Measurements from ENCODE around the gene SMC6. TPM values are rescaled to one million over a fixed set of nuclear protein-coding genes. Genes with fewer than 3 reads are reported as not detected.
A peak's percentile ranks its signal among the peaks of the same experiment; 100 is the strongest.

The SMC6 gene
- total RNA-seq, 1 donor from 2014 or later = 30.0 TPM

GRCh38 chr2:17763641-17764333 is 10.2 kb upstream of the SMC6 start:
- DNase-seq = no peak

DNA sequence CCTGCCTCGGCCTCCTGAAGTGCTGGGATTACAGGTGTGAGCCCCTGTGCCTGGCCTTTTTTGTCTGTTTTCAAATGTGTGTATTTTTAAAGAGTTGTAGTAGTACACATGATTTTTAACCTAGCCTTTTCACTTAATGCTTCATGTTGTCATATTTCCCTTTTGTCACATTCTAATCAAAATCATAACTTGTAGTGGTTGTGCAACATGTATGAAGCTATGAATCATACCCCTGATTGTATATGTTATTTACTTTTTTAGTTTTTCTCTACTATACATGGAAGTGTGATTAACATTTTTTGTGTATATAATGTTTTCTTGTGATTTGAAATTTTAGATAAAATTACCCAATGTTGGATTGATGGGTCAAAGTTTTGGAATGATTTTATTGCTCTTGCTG is 8.8 kb upstream of the SMC6 start:
- no peak for DNase-seq

GRCh38 chr2:17759805-17760204 is 6.2 kb upstream of the SMC6 start:
- no peak for DNase-seq

GRCh38 chr2:17758118-17758517 is 4.5 kb upstream of the SMC6 start:
- DNase-seq = peak; percentile 58

GRCh38 chr2:17757321-17757720 is 3.7 kb upstream of the SMC6 start:
- DNase-seq = peak; percentile 87

GRCh38 chr2:17756668-17757067 is 3.1 kb upstream of the SMC6 start:
- no peak for DNase-seq

- peak; percentile 45 for DNase-seq
Measured at GRCh38 chr2:17754773-17755425, 1.3 kb upstream of the SMC6 start.

GRCh38 chr2:17752892-17753802 is 463 bp downstream of the SMC6 start:
- DNase-seq = peak; percentile 62

DNA sequence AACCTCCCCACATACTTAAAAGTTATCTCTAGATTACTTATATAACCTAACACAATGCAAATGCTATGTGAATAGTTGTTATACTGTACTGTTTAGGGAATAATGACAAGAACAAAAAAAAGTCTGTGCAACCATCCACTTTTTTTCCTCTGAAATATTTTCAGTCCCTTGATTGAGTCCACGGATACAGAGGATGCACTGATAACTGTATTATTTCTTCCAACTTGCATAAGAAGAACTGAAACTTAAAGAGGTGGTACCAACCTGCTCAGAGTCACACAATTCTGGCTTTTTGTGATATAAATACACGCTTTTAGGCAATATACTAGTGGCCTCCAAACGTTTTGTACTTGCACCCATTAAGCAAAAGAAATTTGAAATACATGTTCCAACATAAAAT is 1.4 kb downstream of the SMC6 start:
- DNase-seq = no peak

DNA sequence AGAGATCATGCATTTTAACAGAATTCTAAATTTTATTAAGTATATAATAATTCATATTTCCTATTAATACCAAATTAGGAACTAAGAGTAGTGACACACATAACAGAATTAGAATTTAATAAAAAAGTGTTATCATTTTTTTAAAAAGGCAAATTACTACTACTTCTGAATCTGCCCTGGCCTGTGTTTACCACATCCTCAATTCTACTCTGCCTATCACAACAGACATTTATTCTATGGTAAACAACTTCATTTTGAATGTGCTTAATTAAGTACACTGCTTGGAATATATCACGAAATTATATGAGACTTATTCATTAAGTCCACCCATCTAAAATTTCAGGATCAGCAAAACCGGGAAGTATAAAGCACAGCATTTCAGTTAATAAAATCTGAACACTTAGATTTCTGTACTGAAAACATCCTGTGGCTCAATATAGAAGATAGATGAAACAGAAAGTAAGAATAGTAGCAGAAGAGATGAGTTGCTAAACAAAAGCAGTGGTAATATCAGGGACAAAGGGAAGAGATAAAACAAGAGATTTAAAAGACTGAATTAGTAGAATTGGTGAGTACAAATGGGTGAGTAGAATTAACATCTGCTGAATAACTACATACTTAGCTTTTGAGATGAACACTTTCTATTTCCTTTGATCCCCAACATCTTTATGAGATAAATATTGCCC is 3.7 kb downstream of the SMC6 start:
- DNase-seq = no peak

- DNase-seq = no peak
Measured at GRCh38 chr2:17748745-17749144, 4.9 kb downstream of the SMC6 start.

GRCh38 chr2:17747684-17748452 is 5.7 kb downstream of the SMC6 start:
- no peak for DNase-seq

- no peak for DNase-seq
Measured at GRCh38 chr2:17740203-17740602, 13.4 kb downstream of the SMC6 start.

DNA sequence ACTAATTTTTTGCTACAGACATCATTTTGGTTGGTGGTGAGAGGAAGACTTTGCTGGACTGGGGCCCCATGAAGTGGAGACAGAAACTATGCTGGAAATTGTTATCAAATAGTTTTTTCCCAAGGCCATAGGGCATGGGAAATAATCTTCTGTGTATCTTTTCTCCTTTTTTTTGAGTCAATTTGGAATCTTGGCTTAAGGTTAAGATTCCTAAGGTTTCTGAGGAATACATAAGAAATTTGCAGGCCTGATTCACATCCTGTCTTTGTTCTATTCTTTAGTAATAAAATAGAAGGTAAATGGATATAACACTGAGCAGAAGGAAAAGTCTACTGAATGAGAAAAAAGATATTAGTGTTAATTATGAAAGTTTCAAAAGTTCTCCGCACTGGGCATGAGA is 16.6 kb downstream of the SMC6 start:
- DNase-seq = peak; percentile 90

DNA sequence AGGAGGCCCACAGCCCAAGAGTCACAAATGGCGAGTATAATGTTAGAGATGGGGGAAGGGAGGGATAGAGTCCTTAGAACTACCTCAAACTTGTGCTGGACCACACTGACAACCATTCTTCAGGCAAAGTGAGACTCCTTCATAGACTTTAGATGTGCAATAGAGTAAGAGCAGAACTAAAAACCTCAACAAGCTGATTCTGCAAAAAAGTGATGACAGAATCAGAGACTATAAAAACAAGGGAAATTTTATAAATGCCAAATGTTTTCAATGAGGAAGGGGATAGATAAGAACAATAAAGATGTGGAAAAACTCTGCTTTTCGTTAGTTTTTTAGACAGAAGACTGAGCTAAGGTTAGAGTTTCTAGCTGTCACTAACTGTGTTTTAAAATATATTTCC is 17.7 kb downstream of the SMC6 start:
- DNase-seq = no peak

DNA sequence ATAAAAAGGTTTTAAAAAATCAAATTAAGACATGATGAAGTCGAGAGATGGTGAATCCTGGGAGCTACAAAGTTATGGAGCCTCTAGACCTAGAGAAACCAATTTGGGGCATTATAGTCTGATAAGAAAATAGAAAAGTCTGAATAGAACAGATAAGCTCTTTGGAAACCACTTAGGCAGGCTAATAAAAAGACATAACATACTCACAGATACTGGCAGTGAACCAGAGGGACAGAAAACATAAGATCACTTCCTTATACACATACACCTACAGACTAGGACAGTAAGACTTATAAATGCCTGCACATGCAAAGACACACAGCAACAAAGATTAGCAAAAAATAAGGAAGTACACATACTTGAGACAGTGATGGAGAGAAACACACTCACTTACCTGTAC is 20.0 kb downstream of the SMC6 start:
- no peak for DNase-seq

DNA sequence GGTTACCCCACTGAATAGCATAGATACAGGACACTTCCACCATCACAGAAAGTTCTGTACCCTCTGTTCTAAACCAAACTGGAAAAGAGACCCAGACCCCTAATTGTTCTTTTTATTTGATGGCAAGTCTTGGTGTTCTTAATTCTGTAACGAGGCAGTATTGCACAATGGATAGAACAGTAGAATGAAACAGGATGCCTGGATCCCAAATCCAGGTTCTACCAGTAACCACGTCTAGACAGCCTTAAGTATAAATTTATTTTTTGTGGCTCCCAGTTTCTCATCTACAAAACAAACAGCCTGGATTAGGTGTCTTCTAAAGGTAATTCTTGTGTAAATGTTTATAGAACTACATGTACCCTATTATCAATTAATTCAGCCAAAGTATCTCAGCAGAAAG is 23.7 kb downstream of the SMC6 start:
- no peak for DNase-seq

GRCh38 chr2:17728210-17728609 is 25.4 kb downstream of the SMC6 start:
- DNase-seq = no peak

DNA sequence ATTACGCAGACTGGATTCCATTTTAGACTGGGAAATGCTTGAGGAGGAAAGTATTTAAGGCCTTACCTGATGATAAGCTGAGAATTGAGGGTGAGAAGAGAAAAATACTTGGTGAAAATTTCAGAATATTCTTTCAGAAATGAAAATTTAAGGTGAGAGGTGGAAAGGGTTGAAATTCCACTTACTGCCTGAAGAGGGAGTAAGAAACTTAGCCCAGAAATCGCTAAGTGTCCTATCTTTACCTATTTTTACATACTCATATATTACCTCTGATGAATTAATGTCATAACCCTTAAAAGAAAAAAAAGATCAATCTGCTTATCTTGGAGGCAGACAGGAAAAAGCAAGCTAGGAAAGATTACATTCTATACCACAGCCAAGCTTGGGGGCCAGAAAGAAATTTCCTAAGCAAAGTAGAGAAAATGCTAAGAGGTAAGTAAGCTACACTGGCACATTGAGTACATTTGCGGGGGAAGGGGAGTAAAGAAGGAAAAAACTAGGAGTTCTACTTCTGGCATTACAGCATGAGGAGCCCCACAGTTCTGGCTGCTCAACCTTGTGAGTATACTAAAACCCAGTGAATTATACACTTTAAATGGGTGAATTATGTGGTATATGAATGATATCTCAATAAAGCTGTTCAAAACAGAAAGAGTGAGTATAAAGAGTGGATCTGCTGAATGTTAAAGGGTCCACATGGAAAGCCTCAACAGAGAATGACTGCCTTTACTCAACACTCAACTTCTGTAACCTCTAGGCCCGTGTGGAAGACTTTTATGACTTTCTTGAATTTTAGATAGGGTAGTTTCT is 33.8 kb downstream of the SMC6 start:
- DNase-seq = peak; percentile 60

DNA sequence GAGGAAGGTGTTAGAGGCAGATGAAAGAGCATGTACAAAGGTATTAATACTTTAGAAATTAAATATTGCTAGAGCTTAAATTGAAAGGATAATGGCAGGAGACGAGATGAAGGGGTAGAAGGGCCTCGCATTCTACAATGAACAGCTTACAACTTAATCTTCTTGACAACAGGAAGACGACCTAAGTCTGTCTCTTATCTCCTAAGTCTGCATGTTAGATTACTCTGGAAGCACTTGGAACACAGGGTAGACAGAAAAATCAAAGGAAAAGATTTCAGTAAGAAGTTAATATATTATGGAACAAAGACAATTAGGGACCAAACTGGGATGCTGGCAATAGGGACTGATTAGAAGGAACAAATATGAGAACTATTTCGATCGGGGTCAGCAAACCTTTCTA is 34.9 kb downstream of the SMC6 start:
- DNase-seq = no peak

DNA sequence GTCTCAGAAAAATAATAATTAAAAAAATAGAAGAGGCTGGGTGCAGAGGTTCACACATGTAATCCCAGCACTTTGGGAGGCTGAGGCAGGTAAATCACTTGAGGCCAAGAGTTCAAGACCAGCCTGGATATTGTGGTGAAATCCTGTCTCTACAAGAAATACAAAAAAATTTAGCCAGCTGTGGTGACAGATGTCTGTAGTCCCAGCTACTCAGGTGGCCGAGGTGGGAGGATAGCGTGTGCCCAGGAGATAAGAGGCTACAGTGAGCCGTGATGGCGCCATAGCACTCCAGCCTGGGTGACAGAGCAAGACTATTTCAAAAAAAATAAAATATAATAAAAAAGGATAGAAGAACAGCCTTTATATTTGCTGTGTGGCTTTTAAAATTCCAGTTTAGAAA is 35.9 kb downstream of the SMC6 start:
- no peak for DNase-seq

Data from dermis blood vessel endothelial cell (primary cell).